NB4 (cell line): Measurements from ENCODE around the gene MRTFA.
"Not testable (repeated sequence)": the region's sequence is repeated elsewhere in the genome, so short reads cannot be mapped to it uniquely, and the experiment has no call there.

Experiments used
- DNase-seq: peaks from one replicate; pipeline ENCODE4 v3.0.0; 2010; ENCODE audit warnings: low read depth
- H3K4me3 ChIP-seq: one replicate; pipeline ENCODE4 v1.5.1; 2011; ENCODE audit warnings: mild to moderate bottlenecking, low read depth, low read length, moderate library complexity
- MYC ChIP-seq: IDR thresholded peaks from 2 replicates; pipeline ENCODE4 v1.6.1; 2011; ENCODE audit warnings: low read depth, low read length
- POLR2A ChIP-seq: IDR thresholded peaks from 2 replicates; pipeline ENCODE4 v1.6.1; 2011; ENCODE audit warnings: mild to moderate bottlenecking; ENCODE audit not compliant: insufficient read length; ENCODE audit errors: extremely low read depth
- TF ChIP-seq, protein P1 (sequence below): IDR thresholded peaks from 2 replicates; pipeline ENCODE4 v1.6.1; 2011; ENCODE audit warnings: low read depth, low read length
- TF ChIP-seq, protein P2 (sequence below): IDR thresholded peaks from one replicate; pipeline ENCODE4 v1.5.1; 2012; ENCODE audit warnings: low read depth, low read length

Gene MRTFA

DNA sequence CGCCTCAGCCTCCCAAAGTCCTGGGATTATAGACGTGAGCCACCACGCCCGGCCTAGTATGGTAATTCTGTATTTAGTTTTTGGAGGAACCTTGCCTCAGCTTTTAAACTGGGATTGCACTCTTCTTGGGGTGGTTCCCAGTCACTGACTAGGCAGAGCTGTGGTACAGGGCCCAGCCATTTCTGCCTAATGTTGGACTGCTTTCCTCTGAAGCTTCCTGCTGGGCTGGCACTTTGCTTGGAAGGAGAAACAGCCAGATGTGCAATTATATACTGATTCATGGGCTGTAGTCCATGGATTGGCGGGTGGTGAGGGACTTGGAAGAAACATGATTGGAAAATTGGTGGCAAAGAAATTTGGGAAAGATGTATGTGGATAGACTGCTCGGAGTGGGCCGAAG, 25.2 kb upstream of the MRTFA start:
- DNase-seq: no peak

DNA sequence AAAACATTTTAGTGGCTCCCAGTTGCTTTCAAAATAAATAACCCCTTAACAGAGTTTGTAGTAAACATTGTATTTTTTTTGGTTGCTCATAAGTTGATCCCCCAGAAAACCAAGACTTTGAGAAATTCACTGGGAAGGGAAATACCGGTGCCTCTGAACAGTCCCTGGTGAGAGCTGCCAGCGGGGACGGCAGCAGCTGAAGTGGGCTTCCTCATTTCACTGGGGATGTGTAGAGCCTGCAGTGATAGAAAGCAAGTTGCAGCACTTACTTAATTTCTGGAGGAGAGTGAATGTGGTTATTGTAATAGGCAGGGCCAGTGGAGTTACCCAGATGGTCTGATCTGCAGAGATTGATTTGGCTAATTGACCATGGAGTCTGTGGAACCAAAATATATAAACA, 24.2 kb upstream of the MRTFA start:
- TF ChIP-seq MYC (no peak), POLR2A (no peak)
- TF ChIP-seq, protein P1, sequence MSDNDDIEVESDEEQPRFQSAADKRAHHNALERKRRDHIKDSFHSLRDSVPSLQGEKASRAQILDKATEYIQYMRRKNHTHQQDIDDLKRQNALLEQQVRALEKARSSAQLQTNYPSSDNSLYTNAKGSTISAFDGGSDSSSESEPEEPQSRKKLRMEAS: no peak
- TF ChIP-seq, protein P2, sequence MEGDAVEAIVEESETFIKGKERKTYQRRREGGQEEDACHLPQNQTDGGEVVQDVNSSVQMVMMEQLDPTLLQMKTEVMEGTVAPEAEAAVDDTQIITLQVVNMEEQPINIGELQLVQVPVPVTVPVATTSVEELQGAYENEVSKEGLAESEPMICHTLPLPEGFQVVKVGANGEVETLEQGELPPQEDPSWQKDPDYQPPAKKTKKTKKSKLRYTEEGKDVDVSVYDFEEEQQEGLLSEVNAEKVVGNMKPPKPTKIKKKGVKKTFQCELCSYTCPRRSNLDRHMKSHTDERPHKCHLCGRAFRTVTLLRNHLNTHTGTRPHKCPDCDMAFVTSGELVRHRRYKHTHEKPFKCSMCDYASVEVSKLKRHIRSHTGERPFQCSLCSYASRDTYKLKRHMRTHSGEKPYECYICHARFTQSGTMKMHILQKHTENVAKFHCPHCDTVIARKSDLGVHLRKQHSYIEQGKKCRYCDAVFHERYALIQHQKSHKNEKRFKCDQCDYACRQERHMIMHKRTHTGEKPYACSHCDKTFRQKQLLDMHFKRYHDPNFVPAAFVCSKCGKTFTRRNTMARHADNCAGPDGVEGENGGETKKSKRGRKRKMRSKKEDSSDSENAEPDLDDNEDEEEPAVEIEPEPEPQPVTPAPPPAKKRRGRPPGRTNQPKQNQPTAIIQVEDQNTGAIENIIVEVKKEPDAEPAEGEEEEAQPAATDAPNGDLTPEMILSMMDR: no peak
- H3K4me3 ChIP-seq: no peak overlapping the region
- DNase-seq: peak; percentile 31

More for the DNA sequence above, 25.2 kb upstream of the MRTFA start:
- no peak overlapping the region for H3K4me3 ChIP-seq
- TF ChIP-seq, protein P1: no peak
- TF ChIP-seq, protein P2: no peak
- TF ChIP-seq POLR2A (no peak), MYC (no peak)

DNA sequence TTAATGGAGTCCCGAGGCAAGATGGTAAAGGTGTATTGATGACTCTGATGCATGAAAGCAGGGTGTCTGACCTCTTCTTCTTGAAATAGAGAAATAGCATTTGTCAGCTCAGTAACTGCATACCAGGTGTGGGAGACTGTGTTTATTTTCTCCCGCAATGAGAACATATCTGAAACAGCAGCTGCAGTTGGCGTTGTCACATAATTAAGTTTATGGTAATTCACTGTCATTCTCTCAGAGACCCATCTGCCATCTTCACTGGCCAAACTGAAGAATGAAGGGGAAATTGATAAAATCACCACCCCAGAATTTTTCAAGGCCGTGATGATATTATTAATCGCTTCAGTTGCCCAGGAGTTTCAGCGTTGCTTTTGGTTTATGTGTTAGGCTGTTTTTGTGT, 22.6 kb upstream of the MRTFA start:
- TF ChIP-seq, protein P2: no peak
- TF ChIP-seq POLR2A: no peak
- TF ChIP-seq, protein P1: no peak
- no peak overlapping the region for H3K4me3 ChIP-seq
- DNase-seq: no peak

DNA sequence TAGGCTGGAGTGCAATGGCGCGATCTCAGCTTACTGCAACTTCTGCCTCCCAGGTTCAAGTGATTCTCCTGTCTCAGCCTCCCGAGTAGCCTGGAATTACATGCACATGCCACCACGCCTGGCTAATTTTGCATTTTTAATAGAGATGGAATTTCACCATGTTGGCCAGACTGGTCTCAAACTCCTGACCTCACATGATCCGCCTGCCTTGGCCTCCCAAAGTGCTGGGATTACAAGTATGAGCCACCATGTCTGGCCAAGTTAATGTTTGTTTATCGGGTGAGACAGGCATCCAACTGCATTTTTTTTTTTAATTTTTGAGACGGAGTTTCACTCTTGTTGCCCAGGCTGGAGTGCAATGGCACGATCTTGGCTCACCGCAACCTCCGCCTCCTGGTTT, 20.1 kb upstream of the MRTFA start:
- not testable (repeated sequence) for H3K4me3 ChIP-seq, DNase-seq

DNA sequence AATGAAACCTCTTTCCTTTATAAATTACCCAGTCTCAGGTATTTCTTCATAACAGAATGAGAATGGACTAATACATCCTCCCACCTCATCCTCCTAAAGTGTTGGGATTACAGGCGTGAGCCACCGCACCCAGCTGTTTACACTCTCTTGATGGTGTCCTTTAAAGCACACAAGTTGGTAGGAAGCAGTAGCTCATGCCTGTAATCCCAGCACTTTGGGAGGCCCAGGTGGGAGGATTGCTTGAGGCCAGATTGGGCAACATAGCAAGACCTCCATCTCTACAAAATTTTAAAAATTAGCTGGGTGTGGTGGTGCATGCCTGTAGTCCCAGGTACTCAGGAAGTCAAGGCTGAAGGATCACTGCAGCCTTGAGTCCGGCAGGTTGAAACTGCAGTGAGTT, 19.4 kb upstream of the MRTFA start:
- not testable (repeated sequence) for DNase-seq

DNA sequence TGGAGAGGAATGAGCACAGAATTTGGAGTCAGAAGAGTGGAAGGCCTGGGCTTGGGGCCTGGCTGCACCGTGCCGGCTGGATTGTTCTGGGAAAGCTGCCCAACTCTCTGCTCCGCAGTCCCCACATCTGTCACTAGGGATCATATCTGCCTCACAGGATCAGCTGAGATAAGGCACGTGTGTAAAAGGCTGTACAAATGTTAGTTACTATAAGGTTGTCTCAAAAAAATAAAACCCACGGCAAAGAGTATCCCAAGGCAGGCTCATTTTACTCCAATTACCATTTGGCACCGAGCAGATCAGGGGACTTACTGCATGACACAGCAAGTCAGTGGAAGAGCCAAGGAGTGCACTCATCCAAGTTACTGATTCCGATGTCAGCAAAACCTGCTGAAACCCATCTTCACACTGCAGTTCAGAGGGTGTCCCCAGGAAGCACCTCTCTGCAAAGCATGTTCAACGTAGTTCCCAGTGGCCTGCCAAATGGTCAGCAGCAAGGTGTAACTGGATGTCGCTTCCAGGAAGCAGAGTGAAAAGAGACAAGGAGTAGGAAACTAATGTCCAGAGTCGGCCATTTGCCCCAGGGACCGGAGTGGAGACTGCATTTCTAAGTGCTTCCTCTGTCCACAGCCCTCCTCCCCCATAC, 18.1 kb upstream of the MRTFA start:
- TF ChIP-seq, protein P2: no peak
- TF ChIP-seq, protein P1: no peak
- no peak for TF ChIP-seq MYC
- no peak for TF ChIP-seq POLR2A
- DNase-seq: no peak
- H3K4me3 ChIP-seq: no peak overlapping the region

More for the DNA sequence above, 19.4 kb upstream of the MRTFA start:
- H3K4me3 ChIP-seq: not testable (repeated sequence)

DNA sequence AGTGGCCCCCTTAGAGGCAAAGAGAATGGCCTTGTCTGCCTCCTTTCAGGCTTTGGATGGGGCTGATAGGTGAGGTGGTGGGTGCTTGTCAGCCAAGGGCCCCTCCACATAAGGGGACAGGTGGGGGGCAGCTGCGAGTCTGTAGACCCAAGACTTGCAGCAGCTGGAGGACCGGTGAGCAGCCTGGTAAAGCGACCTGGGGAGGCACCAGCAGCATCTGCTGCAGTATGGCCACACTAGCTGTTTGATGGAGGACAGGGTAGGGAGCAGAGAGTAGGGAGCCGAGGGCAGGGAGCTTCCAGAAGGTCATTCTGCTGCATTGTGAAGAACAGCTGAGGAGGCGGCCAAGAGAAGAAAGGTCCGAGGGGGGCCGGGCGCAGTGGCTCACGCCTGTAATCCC, 16.8 kb upstream of the MRTFA start:
- TF ChIP-seq, protein P1: no peak
- TF ChIP-seq POLR2A (no peak), MYC (no peak)
- TF ChIP-seq, protein P2: no peak
- no peak for DNase-seq
- no peak overlapping the region for H3K4me3 ChIP-seq
